Activated CD4-positive, alpha-beta T cell treated with anti-CD3 and anti-CD28 coated beads, Interleukin-2, amount 10 ng/mL, durations not matched to agents 7 days and 5 days (primary cell): ENCODE data around the gene ANKRD36C. TPM values are rescaled to one million over a fixed set of nuclear protein-coding genes. Genes with fewer than 3 reads are reported as not detected.
"Not testable (repeated sequence)": the region's sequence is repeated elsewhere in the genome, so short reads cannot be mapped to it uniquely, and the experiment has no call there.

Experiments
- CTCF ChIA-PET: fragments of 350-600 bp; sonication (Branson Sonifier 250); formaldehyde crosslinking; loops from one replicate; lab custom pipeline; 2021; ENCODE audit warnings: antibody characterized with exemption; lab: Charles Lee
- POLR2A ChIA-PET: fragments of 350-600 bp; sonication (Branson Sonifier 250); formaldehyde crosslinking; loops from one replicate; lab custom pipeline; 2021; ENCODE audit warnings: antibody characterized with exemption; lab: Charles Lee
- DNase-seq: peaks from one replicate; pipeline ENCODE4 v3.0.0-alpha.2; 2020
- H3K27ac Mint-ChIP-seq: one replicate; pipeline ENCODE4 v1.8.0; 2021; ENCODE audit warnings: mild to moderate bottlenecking, moderate library complexity, mixed read lengths
- H3K27me3 Mint-ChIP-seq: one replicate; pipeline ENCODE4 v1.8.0; 2021; ENCODE audit warnings: mixed read lengths
- H3K36me3 Mint-ChIP-seq: one replicate; pipeline ENCODE4 v1.8.0; 2021; ENCODE audit warnings: low read depth, mixed read lengths
- H3K4me1 Mint-ChIP-seq: one replicate; pipeline ENCODE4 v1.8.0; 2021; ENCODE audit warnings: mixed read lengths
- H3K4me3 Mint-ChIP-seq: one replicate; pipeline ENCODE4 v1.8.0; 2021; ENCODE audit warnings: mild to moderate bottlenecking, moderate library complexity, mixed read lengths
- H3K9me3 Mint-ChIP-seq: one replicate; pipeline ENCODE4 v1.8.0; 2021; ENCODE audit warnings: mixed read lengths
- total RNA-seq, 2 experiments: library from RNA; stranded (reverse); gene quantifications; one replicate each; pipeline ENCODE4 v1.2.3, GENCODE V29; 2021

The ANKRD36C gene
- 10 to 100 TPM; 76.0 to 81.1 TPM for total RNA-seq

GRCh38 chr2:95991351-95992094, at the start of gene ANKRD36C:
Gene ANKRD36C, minus strand, starts transcription at chr2:95991824. Its CDS starts 116 bp downstream, at chr2:95991708.
- DNase-seq, result peak; percentile 34
- POLR2A ChIA-PET, H3K4me1 Mint-ChIP-seq, H3K36me3 Mint-ChIP-seq, H3K9me3 Mint-ChIP-seq: not testable (repeated sequence)
- H3K4me3 Mint-ChIP-seq, result peak within 1 kb of the TSS; percentile 95
- CTCF ChIA-PET, result interaction anchor here (1.1 to 2.3 kb wide), 5 partner anchors 10 to 272 kb away, joined by 3 to 11 read pairs (median 6); partner anchors contain the start of gene ASTL
- peaks cover 21% of the 10 kb centered on the region for H3K27me3 Mint-ChIP-seq
- peak within 1 kb of the TSS; percentile 99 for H3K27ac Mint-ChIP-seq

DNA sequence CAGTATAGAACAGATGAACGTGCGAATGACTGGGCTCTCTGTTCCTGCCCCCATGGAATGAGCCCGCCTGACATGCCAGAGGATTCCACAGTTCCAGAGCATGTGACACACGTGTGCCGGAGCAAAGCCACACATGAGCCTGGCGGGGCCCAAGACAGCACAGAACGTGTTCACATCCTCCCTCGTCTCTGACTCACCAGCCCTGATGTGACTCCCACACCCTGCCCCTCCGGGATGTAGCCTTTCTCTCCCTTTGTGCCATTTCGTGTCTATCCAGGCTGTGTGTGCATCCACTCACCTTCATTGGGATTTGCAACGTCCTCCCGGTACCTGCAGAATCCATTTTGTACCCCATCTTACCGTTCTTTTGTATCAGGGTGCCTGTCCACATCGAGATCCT, 43.9 kb upstream of the ANKRD36C start:
- H3K4me1 Mint-ChIP-seq, H3K36me3 Mint-ChIP-seq, H3K9me3 Mint-ChIP-seq, H3K27ac Mint-ChIP-seq, H3K27me3 Mint-ChIP-seq, POLR2A ChIA-PET, H3K4me3 Mint-ChIP-seq, CTCF ChIA-PET, DNase-seq: not testable (repeated sequence)

DNA sequence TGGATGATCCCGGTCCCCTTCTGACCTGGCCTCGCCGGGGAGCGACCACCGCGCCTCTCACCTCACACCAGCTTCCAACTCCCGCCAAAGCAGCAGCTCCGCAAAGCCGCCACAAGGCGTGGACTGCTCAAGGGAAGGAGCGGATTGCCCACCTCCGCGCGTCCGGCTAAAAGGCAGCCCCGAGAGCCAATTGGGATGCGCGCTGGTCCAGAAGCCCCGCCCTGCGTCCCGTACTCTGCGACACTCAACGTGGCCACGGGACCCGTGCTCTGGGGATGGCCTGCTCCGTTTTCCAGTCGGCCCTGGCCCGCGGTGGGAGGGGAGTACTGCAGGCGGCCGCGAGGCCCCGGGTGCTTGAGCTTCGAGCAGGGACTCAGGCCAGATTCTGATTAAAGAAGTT, 43.2 kb upstream of the ANKRD36C start, which contains the start of gene GPAT2:
Gene GPAT2, minus strand, starts transcription at position 125 of the 400 bp plus-strand sequence. CDS start 2,557 bp downstream, outside the sequence.
- CTCF ChIA-PET, H3K36me3 Mint-ChIP-seq, H3K4me1 Mint-ChIP-seq, H3K4me3 Mint-ChIP-seq, H3K9me3 Mint-ChIP-seq, H3K27me3 Mint-ChIP-seq, H3K27ac Mint-ChIP-seq, POLR2A ChIA-PET, DNase-seq: not testable (repeated sequence)

GRCh38 chr2:96033997-96034396, 42.4 kb upstream of the ANKRD36C start:
- H3K4me3 Mint-ChIP-seq, H3K36me3 Mint-ChIP-seq, H3K27ac Mint-ChIP-seq, DNase-seq, H3K4me1 Mint-ChIP-seq, H3K9me3 Mint-ChIP-seq, CTCF ChIA-PET, POLR2A ChIA-PET, H3K27me3 Mint-ChIP-seq: not testable (repeated sequence)

DNA sequence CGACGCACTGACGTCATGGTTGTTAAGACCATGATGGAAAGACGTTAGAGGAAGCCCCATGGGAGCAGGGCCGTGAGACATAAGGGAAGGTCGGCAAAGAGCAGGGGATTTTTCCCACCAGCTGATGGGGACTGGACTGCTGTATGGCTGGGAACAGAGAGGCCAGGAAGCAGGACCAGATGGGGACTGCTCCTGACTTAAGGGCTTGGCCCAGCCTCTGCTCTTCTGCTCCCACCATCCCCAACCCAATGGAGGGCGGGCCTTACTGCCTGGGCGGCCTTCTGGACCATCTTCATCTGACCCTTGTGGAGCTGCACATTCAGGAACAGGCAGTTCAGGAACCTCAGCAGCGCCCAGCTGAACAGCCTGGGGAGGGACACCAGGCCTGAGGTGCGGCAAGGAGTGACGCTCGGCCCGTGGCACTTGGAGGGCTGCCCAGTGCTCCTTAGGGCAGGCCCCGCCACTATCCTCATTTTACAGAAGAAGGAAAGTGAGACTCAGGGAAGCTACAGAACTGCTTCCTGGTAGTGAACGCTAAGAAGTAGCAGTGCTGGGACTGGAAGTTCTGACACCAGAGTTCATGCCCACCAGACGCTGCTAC, 36.2 kb upstream of the ANKRD36C start:
- POLR2A ChIA-PET, H3K4me3 Mint-ChIP-seq, H3K4me1 Mint-ChIP-seq, H3K27me3 Mint-ChIP-seq, H3K9me3 Mint-ChIP-seq, H3K27ac Mint-ChIP-seq, H3K36me3 Mint-ChIP-seq, DNase-seq, CTCF ChIA-PET: not testable (repeated sequence)

DNA sequence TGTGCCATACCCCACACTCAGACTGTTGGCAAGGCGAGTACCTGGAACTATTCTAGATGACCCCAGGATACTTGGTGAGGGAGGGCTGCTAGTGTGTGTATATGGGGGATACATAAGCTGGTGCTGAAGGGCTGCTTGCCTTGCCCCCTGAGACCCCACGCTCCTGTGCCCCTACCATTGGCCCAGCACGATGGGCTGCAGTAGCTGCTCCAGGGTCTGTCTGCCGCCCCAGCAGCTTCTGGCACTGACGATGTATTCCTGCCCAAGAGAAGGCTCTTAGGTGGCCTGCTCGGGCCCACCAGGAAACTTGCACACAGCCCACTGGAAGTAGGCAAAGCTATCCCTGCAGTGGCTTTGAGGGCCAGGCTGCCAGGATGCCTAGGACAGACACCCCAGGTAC, 34.1 kb upstream of the ANKRD36C start:
- CTCF ChIA-PET, result not testable (repeated sequence)

DNA sequence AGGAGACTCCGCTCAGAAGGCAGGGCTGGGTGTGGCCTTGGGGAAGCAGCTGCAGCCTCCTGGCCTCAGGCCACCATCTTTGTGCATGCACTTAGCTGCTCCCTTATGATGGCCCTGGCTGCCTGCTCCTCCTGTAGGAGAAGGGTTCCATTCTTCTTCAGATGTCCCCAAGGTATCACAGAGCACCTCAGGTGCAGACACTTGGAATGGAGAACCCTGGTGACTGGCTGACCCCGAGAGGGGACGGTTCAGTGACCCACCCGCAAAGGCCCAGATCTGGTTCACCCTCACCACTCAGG, 33.5 kb upstream of the ANKRD36C start:
- Mint-ChIP-seq H3K9me3 (no peaks in the 10 kb centered on the region), H3K4me3 (no peak overlapping the region), H3K27ac (no peak overlapping the region), H3K4me1 (peaks cover 3% of the 10 kb centered on the region), H3K27me3 (no peaks in the 10 kb centered on the region), H3K36me3 (no peaks in the 10 kb centered on the region)
- CTCF ChIA-PET, result interaction anchor here (0.8 kb wide), 1 partner anchor 89 kb away, joined by 3 read pairs; no protein-coding TSS in a partner anchor
- POLR2A ChIA-PET, result no interaction called here
- no peak for DNase-seq

More for the DNA sequence above, 34.1 kb upstream of the ANKRD36C start:
- H3K4me1 Mint-ChIP-seq, H3K9me3 Mint-ChIP-seq, POLR2A ChIA-PET, H3K4me3 Mint-ChIP-seq, H3K27ac Mint-ChIP-seq, H3K27me3 Mint-ChIP-seq, DNase-seq, H3K36me3 Mint-ChIP-seq: not testable (repeated sequence)

- Mint-ChIP-seq H3K27me3 (no peaks in the 10 kb centered on the region), H3K4me1 (peaks cover 3% of the 10 kb centered on the region), H3K27ac (no peak overlapping the region), H3K9me3 (no peaks in the 10 kb centered on the region), H3K4me3 (no peak overlapping the region), H3K36me3 (no peaks in the 10 kb centered on the region)
- ChIA-PET CTCF (interaction anchor here (0.8 kb wide), 1 partner anchor 89 kb away, joined by 3 read pairs; no protein-coding TSS in a partner anchor), POLR2A (no interaction called here)
- DNase-seq, result no peak
These were observed 32.9 kb upstream of the ANKRD36C start for GRCh38 chr2:96024336-96025193.

DNA sequence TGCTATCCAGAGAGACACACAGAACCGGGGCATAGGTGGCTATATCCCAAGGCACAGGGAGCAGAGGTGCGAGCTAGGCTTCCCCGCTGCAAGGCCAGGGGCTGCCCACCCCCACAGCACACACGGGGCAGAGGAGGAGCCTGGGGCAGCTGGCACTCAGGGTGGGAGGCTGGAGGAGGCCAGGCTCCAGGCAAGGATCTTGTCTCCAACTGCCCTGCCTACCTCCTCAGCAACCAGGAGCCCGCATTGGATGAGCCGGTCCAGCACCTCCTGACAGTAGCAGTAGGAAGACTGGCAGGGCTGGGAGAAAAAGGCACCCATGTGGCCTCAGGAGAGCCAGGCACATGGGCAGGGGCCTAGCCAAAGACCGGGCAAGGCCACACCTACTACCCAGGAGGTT, 32.1 kb upstream of the ANKRD36C start:
- DNase-seq, POLR2A ChIA-PET, H3K36me3 Mint-ChIP-seq, H3K27ac Mint-ChIP-seq, H3K9me3 Mint-ChIP-seq, H3K27me3 Mint-ChIP-seq, H3K4me1 Mint-ChIP-seq, H3K4me3 Mint-ChIP-seq: not testable (repeated sequence)
- CTCF ChIA-PET, result interaction anchor here (1.7 to 1.9 kb wide), 2 partner anchors 93 to 151 kb away, joined by 8 to 10 read pairs; partner anchors contain the start of gene ADRA2B

DNA sequence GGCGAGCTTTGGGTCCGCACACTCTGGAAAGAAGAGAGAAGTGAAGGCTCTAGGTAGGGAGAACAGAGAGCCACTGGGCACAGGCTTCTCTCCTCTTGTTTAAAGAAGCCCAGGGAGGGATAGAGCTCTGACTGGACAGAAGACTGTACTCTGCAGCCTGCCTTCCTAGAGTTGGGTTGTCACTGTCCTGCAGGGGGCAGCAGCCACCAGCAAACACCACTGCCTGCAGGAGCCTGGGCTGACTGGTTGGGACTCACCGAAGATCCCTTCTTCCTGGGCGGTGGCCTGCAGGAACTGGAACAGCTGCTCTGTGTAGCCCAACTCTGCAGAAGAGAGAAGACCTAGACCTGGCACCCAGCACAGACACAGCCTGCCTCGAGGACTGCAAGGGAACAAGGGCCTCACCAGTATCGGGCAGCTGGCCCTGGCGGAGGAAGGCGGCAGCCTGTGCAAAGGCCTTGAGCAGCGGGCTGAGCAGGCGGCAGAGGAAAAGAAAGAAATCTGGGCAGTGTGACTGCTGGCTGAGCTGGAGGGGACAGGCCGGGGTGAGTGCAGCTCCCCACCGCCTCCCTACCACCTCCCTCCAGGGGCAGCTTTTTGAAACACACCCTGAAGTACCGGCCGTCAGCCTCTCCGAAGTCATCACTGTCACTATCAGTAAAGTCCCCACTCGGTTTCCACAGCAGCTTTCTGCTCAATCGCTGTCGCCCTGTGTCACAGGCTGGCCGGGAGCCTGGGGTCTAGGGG, 31.2 kb upstream of the ANKRD36C start:
- H3K4me1 Mint-ChIP-seq, POLR2A ChIA-PET, H3K27me3 Mint-ChIP-seq, H3K9me3 Mint-ChIP-seq, H3K4me3 Mint-ChIP-seq, H3K36me3 Mint-ChIP-seq, H3K27ac Mint-ChIP-seq: not testable (repeated sequence)
- CTCF ChIA-PET, result interaction anchor here (0.8 to 1.9 kb wide), 14 partner anchors 9 to 242 kb away, joined by 3 to 11 read pairs (median 4); partner anchors contain the start of genes ADRA2B and ASTL
- peak; percentile 83 for DNase-seq

DNA sequence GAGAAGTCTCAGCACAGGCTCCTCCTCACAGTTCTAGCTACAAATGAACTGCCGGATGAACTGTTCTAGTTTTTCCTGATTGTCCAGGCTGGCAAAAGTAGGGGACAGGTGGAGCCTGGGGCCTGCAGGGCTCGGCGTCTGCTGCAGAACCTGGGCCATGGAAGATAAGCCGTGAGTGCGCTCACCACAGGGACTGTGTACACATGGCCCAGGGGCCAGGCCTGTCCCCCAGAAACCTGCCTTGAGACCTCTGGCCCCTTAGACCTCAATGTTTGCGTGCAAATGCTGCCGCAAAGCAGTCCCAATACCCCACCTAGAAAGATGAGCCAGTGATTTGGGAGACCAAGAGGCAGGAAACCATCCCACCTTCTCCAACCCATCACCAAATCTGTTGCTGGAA, 30.5 kb upstream of the ANKRD36C start:
- H3K9me3 Mint-ChIP-seq, H3K36me3 Mint-ChIP-seq, H3K27ac Mint-ChIP-seq, H3K4me3 Mint-ChIP-seq, H3K27me3 Mint-ChIP-seq, POLR2A ChIA-PET, H3K4me1 Mint-ChIP-seq, DNase-seq: not testable (repeated sequence)
- CTCF ChIA-PET, result interaction anchor here (0.8 to 1.9 kb wide), 14 partner anchors 8 to 243 kb away, joined by 3 to 11 read pairs (median 4); partner anchors contain the start of genes ADRA2B and ASTL

DNA sequence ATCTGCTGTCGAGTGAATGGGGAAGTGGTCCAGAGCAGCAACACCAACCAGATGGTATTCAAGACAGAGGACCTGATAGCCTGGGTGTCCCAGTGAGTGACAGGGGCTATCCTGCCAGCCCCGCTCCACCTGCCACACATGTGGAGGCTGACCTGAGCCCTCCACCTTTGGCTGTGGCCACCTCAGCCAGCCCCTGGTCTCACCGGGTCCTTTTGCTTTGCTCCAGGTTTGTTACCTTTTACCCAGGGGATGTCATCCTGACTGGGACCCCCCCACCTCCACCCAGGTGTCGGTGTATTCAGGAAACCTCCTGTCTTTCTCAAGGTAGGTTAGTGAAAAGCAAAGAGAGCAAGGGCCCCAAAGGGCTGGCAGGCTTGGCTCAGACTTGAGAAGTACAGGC, 29.5 kb upstream of the ANKRD36C start:
- H3K4me1 Mint-ChIP-seq, H3K36me3 Mint-ChIP-seq, H3K27ac Mint-ChIP-seq, H3K27me3 Mint-ChIP-seq, H3K4me3 Mint-ChIP-seq, DNase-seq, H3K9me3 Mint-ChIP-seq, POLR2A ChIA-PET: not testable (repeated sequence)
- CTCF ChIA-PET, result interaction anchor here (0.6 kb wide), 1 partner anchor 96 kb away, joined by 3 read pairs; no protein-coding TSS in a partner anchor
